Activated T-helper 17 cell treated with anti-CD3 and anti-CD28 coated beads, Interleukin-2, amount 50 U/mL, for 72 hours (primary cell): ENCODE data around the gene SUSD6. TPM values are rescaled to one million over a fixed set of nuclear protein-coding genes. Genes with fewer than 3 reads are reported as not detected.
"Not testable (repeated sequence)": the region's sequence is repeated elsewhere in the genome, so short reads cannot be mapped to it uniquely, and the experiment has no call there.

Experiments
- ATAC-seq: fragments of 150-1000 bp; cut with Tn5 transposase; replicated peaks from 2 replicates; pipeline ENCODE4 v1.10.0; 2021; ENCODE audit warnings: mild to moderate bottlenecking, moderate library complexity
- H3K27ac Mint-ChIP-seq: one replicate; pipeline ENCODE4 v1.8.0; 2022; ENCODE audit warnings: mixed read lengths
- H3K27me3 Mint-ChIP-seq: one replicate; pipeline ENCODE4 v1.8.0; 2022; ENCODE audit warnings: mixed read lengths
- H3K36me3 Mint-ChIP-seq: one replicate; pipeline ENCODE4 v1.8.0; 2022; ENCODE audit warnings: low read depth, mild to moderate bottlenecking, mixed read lengths
- H3K4me1 Mint-ChIP-seq: one replicate; pipeline ENCODE4 v1.8.0; 2022; ENCODE audit warnings: mixed read lengths
- H3K4me3 Mint-ChIP-seq: one replicate; pipeline ENCODE4 v1.8.0; 2022; ENCODE audit warnings: mild to moderate bottlenecking, mixed read lengths
- H3K9me3 Mint-ChIP-seq: one replicate; pipeline ENCODE4 v1.8.0; 2022; ENCODE audit warnings: mixed read lengths
- total RNA-seq, 2 donors: library from RNA; stranded (reverse); gene quantifications; one replicate each; pipeline ENCODE4 v1.2.3, GENCODE V29; 2022

SUSD6 gene
- total RNA-seq, 2 donors from 2014 or later = 76.9 to 96.4 TPM

DNA sequence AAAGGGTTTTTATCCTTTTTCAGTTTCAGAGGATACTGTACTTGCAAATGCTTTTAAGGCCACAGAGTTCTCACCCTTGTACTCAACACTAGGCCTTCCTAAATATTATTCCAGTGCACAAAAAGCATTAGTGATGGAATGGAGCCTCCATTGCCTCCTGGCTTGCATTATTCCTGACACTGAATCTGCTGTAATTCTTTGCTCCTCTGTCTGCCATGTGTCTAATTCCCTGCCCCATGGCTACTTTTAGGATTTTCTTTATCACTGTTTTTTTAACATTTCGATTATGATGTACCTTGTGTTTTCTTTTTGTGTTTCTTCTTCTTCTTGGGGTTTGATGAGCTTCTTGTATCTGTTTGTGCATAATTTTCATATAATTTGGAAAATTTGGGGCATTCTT lies 29.5 kb downstream of the SUSD6 start:
- H3K9me3 Mint-ChIP-seq = peaks cover 5% of the 10 kb centered on the region
- ATAC-seq = no peak
- H3K27ac Mint-ChIP-seq = peak overlapping the region; percentile 90
- peaks cover 55% of the 10 kb centered on the region for H3K36me3 Mint-ChIP-seq
- peaks cover 76% of the 10 kb centered on the region for H3K4me1 Mint-ChIP-seq
- peak overlapping the region; percentile 75 for H3K4me3 Mint-ChIP-seq
- H3K27me3 Mint-ChIP-seq = no peaks in the 10 kb centered on the region

DNA sequence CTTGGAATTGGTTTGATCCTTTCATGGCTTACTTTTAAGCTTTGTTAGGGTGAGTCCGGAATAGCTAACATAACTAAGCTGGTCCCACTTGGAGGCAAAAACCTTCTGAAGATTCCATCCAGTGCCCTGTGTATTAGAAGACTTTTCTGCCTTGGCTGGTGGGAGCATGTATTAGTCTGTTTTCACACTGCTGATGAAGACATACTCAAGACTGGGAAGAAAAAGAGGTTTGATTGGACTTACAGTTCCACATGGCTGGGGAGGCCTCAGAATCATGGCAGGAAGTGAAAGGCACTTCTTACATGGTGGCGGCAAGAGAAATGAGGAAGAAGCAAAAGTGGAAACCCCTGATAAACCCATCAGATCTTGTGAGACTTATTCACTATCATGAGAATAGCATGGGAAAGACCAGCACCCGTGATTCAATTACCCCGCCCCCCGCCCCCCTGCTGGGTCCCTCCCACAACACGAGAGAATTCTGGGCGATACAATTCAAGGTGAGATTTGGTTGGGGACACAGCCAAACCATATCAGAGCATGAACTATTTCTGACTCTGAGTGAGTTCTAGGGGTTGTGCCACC lies 30.9 kb downstream of the SUSD6 start:
- ATAC-seq, H3K27me3 Mint-ChIP-seq, H3K9me3 Mint-ChIP-seq: not testable (repeated sequence)
- Mint-ChIP-seq H3K4me3 (peak overlapping the region; percentile 75), H3K36me3 (peaks cover 67% of the 10 kb centered on the region), H3K27ac (peak overlapping the region; percentile 90), H3K4me1 (peaks cover 72% of the 10 kb centered on the region)

DNA sequence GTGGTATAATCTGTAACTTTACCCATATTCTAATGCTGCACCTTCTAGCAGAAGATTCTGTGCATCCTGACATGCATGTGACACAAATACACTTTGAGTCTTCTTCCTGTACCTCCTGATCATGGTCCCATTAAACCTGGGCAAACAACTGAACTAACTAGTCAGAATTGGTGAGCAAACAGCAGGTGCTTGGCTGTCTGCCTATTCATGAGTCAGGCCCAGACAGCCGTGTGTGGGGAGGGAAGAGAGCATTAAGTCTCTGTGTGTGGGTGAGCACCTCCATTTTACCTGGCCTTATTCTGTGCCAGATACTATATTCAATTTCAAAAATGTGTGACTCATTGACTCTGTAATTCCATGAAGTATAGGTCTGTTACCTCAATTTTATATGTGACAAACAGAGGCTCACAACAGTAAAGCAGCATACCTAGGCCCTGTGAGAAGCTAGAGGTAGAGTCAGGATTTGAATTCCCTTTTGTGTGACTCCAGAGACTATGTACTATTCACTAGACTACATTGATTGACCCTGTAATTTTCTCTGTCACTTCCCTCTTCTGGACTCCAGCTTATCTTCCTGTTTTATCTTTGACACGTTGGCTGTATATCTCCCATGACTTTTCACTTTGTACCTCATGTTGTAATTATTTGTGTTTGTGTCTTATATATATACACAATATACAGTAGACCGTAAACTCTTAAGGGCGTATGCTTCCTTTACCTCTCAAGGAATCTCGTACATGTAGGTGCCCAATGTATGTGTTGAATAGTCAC lies 32.2 kb downstream of the SUSD6 start:
- ATAC-seq = peak; percentile 97
- Mint-ChIP-seq H3K4me1 (peaks cover 64% of the 10 kb centered on the region), H3K36me3 (peaks cover 75% of the 10 kb centered on the region), H3K9me3 (peaks cover 5% of the 10 kb centered on the region), H3K4me3 (peak overlapping the region; percentile 75), H3K27ac (peak overlapping the region; percentile 90), H3K27me3 (no peaks in the 10 kb centered on the region)

DNA sequence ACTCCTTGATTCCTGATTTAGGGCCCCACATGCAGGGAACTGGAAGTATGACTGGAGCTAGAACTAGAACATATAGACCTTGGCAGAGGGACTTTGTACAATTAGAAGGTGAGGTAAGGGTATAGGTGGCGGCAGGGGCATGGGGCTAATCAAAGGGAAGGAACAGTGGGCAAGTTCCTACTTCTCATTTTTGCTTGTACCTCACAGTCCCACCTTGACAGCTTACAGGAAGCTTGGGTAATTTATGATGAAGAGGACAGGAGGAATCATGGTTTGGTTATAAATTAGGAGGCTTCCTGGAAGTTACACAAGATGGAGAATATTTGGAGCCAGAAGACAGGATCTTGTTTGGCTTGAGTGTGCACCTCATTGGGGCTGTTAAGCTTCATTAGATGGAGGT lies 33.4 kb downstream of the SUSD6 start:
- Mint-ChIP-seq H3K36me3 (peaks cover 83% of the 10 kb centered on the region), H3K4me1 (peaks cover 72% of the 10 kb centered on the region), H3K27ac (peak overlapping the region; percentile 90), H3K27me3 (no peaks in the 10 kb centered on the region), H3K4me3 (peak overlapping the region; percentile 75), H3K9me3 (peaks cover 5% of the 10 kb centered on the region)
- ATAC-seq = no peak

DNA sequence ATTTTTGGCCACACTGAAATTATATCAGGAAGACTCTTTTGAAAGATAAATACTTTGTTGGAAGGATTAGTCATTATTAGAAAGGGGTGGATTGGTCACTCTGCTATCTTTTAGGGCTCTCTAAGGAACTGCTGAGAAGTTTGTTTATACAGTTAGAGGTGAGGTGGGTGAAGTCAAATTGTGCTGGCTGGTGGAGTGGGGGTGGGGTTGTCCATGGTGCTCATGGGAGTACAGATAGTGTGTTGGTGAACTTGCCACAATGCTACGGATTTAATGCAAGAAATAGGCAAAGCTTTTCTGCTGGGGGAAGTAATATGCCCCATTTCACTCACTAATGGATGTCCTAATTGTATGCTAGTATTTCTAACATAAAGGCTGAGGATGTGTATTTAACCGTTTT lies 35.8 kb downstream of the SUSD6 start:
- Mint-ChIP-seq H3K4me3 (peak overlapping the region; percentile 20), H3K27me3 (no peaks in the 10 kb centered on the region), H3K9me3 (peaks cover 2% of the 10 kb centered on the region), H3K27ac (peak overlapping the region; percentile 65), H3K4me1 (peaks cover 82% of the 10 kb centered on the region), H3K36me3 (peaks cover 64% of the 10 kb centered on the region)
- no peak for ATAC-seq

DNA sequence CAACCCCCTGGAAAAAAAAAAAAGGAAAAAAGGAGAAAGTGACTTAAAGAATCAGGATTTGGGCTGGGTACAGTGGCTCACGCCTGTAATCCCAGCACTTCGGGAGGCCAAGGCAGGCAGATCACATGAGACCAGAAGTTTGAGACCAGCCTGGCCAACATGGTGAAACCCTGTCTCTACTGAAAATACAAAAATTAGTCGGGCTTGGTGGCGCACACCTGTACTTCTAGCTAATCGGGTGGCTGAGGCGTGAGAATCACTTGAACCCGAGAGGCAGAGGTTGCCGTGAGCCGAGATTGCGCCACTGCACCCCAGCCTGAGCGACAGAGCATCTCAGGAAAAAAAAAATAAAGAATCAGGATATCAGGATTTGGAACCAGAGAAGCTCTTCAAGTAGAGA lies 36.2 kb downstream of the SUSD6 start:
- H3K9me3 Mint-ChIP-seq, H3K27me3 Mint-ChIP-seq, ATAC-seq: not testable (repeated sequence)
- H3K27ac Mint-ChIP-seq = peak overlapping the region; percentile 65
- peak overlapping the region; percentile 20 for H3K4me3 Mint-ChIP-seq
- peaks cover 62% of the 10 kb centered on the region for H3K36me3 Mint-ChIP-seq
- peaks cover 79% of the 10 kb centered on the region for H3K4me1 Mint-ChIP-seq

DNA sequence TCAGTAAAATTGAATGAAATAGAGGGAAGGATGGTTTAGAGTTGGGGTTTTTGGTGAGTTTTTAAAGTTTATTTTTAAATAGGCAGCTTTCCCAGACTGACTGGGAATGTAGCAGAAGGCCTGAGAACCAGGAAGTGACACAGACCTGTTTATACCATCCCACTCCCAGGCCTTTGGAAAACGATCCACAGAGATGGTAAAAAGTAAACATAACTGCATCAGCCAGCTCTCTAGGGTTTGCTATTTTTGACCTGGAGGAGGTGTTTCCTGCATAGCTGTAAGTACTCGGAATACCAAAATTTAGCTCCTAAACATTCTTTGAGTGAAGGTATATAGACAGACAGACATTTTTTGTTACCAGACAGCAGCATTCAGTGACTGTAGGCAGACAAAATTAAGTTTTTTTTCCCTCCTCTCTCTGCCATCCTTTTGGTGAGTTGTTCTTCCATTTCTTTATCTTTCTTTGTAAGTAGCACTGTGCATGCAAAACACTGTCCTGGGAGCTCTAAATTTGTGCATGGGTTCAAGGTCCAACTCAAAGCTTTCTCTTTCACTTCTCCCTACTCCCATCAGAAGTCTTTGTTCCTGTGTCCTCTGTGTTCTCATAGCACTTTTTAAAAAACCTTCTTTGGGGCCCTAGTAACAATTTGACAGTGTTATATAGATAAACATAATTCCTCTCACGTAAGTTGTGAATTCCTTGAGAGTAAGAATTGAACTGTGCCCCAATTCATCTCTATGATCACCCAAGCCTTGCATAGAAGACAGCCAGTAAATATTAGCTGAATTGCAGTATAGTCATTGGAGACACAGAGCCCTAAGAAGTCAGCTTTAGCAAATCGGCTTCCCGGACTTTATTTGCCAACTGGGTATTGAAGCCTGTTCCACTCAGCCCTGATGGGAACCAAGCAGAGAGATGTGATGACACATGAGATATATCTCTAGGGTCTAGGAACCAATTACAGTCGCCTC lies 37.4 kb downstream of the SUSD6 start:
- Mint-ChIP-seq H3K36me3 (peaks cover 62% of the 10 kb centered on the region), H3K4me3 (peak overlapping the region; percentile 29), H3K27me3 (no peaks in the 10 kb centered on the region), H3K9me3 (no peaks in the 10 kb centered on the region), H3K27ac (peak overlapping the region; percentile 4), H3K4me1 (peaks cover 77% of the 10 kb centered on the region)
- no peak for ATAC-seq

DNA sequence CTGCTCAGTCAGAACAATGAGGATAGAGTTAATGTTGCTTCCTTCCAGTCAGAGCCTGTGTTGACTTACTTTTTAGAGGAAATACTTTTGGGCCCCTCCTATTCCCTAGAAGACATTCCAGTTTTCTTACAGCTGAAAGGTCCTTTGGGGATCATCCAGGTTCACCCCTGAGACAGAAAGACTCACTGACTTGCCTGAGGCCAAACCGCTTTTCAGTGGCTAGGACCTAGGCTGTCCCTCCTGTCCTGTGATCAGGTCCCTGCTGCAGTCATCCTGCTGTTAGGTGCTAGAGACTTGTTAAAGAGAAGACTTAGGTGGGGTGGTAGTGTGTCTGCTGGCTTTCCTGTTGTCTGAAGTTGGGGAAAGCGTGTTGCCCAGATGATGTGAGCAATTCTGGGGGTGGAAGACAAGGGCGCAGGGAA lies 39.6 kb downstream of the SUSD6 start:
- Mint-ChIP-seq H3K36me3 (peaks cover 63% of the 10 kb centered on the region), H3K27ac (peak overlapping the region; percentile 26), H3K4me1 (peaks cover 71% of the 10 kb centered on the region), H3K9me3 (no peaks in the 10 kb centered on the region), H3K4me3 (peak overlapping the region; percentile 29), H3K27me3 (no peaks in the 10 kb centered on the region)
- peak; percentile 18 for ATAC-seq

DNA sequence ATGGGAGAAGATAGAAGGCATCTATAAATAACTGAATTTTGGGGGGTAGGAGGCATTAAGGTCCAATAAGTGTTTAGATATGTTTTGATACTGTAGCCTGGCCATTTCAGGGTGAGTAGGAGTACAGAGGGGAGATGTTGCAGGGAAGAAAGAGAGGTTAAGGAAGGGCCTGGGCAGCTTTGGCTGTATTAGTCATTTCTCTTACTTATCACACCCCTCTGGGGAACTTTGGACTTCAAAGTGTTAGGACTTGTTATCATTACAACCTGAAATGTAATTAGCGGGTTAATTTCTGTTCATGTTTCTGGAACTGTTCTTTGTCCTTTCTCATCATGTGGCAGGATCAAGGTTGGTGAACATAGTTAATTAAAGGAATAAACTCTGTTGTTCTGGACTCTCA lies 40.3 kb downstream of the SUSD6 start:
- peaks cover 69% of the 10 kb centered on the region for H3K4me1 Mint-ChIP-seq
- no peaks in the 10 kb centered on the region for H3K9me3 Mint-ChIP-seq
- H3K27me3 Mint-ChIP-seq = no peaks in the 10 kb centered on the region
- H3K4me3 Mint-ChIP-seq = peak overlapping the region; percentile 29
- H3K36me3 Mint-ChIP-seq = peaks cover 64% of the 10 kb centered on the region
- H3K27ac Mint-ChIP-seq = peak overlapping the region; percentile 26
- peak; percentile 68 for ATAC-seq

DNA sequence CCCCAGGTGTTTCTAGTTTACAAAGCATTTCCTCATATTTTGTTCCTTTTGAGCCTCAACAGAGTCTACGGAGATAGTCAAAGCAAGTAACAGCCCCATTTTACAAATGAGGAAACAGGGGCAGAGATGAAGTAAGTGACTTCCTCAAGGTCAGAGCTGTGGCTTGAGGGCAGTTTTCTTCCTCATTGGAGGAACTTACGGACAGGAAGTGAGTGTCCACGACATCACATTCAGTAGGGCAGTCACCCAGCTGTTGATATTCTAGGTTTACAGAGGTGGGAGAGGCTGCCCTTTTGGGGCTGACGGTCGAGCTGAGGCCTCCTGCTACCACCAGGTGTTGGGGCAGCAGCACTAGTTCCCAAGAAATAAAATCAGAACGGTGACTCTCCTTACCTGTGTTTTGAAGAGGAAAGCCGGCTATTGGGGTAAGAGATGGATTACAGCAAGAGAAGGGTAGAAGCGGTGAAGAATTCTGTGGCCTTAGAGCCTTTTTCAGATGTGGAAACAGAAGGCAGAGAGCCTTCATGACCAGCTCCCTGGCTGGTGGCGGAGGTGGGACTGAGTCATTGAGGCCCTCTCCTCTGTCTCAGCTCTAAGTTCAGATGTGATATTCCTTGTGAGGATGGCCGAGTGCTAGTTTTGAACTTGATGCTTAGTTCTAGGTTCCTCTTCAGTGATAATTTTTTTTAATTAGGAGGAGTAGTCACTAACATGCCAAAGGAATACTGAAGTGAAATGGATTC lies 41.7 kb downstream of the SUSD6 start:
- ATAC-seq = peak; percentile 69
- H3K36me3 Mint-ChIP-seq = peaks cover 61% of the 10 kb centered on the region
- H3K4me1 Mint-ChIP-seq = peaks cover 68% of the 10 kb centered on the region
- peak overlapping the region; percentile 68 for H3K4me3 Mint-ChIP-seq
- H3K27me3 Mint-ChIP-seq = no peaks in the 10 kb centered on the region
- peak overlapping the region; percentile 26 for H3K27ac Mint-ChIP-seq
- H3K9me3 Mint-ChIP-seq = no peaks in the 10 kb centered on the region

DNA sequence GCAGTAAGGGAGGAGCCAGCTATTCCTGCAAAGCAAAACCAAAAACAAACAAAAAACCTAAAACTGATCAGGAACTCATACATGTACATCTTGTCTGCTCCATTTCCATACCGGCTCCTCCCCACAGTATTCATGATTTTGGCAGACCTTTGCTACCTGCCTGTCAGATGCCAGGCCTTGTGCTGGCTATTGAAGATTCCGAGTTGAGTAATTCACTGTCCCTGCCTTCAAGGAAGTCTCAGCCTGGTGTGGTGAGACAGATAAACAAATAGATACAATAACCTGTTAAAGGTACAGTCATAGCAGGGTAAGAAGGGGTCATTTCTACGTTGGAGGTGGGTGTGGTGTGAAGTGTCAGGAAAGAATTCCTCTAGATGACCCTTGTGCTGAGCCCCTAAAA lies 42.7 kb downstream of the SUSD6 start:
- H3K36me3 Mint-ChIP-seq = peaks cover 62% of the 10 kb centered on the region
- peak overlapping the region; percentile 26 for H3K27ac Mint-ChIP-seq
- peak overlapping the region; percentile 68 for H3K4me3 Mint-ChIP-seq
- H3K27me3 Mint-ChIP-seq = no peaks in the 10 kb centered on the region
- no peaks in the 10 kb centered on the region for H3K9me3 Mint-ChIP-seq
- peaks cover 71% of the 10 kb centered on the region for H3K4me1 Mint-ChIP-seq
- no peak for ATAC-seq

DNA sequence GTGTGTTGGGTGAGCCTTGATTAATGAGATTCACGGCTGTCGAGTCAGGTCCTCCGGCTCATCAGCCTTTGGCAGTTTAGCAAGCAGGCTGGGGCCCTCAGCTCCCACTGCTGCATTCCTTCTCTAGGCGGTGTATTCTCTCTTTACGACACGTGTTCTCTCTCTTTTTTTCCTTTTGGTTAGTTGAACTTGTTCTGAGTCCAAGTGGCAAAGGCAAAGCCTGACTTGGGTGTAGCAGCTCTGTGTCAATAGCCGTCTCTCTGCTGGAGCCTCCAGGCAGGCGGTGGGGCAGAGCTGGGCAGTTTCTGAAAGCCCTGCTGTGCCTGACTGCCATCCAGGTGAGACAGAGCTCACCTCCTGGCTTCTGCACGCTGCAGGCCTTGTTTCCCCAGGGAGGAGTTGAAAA lies 46.6 kb downstream of the SUSD6 start:
- Mint-ChIP-seq H3K27ac (peak overlapping the region; percentile 94), H3K4me3 (peak overlapping the region; percentile 77), H3K4me1 (peaks cover 73% of the 10 kb centered on the region), H3K27me3 (no peaks in the 10 kb centered on the region), H3K9me3 (no peaks in the 10 kb centered on the region), H3K36me3 (peaks cover 92% of the 10 kb centered on the region)
- ATAC-seq = no peak

DNA sequence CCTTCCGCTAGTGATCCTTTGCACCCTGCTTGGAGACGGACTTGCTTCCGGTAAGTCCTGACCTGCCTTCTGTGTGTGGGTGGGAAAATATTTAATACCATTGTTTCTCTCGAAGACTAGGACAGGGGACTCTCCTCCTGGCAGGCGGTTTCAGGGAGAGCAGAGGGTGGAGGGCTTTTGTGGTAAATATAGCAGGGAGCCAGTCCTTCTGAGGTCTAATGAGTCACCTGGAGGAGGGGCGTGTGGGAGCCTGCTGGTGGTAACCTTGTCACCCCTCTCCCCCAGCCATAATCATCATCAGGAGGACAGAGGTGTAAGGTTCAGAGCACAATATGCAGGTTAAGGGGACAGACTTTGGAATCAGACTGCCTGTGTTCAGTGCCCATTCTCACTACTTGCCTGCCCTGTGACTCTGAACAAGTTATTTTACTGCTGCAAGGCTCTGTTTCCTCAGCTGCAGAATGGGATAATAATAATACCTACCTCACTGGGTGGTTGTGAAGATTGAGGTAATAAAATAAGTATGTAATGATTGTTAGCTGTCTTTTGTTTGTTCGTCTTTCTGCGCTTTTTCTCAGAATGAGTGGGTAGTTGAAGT lies 47.4 kb downstream of the SUSD6 start:
- H3K4me3 Mint-ChIP-seq = peak overlapping the region; percentile 77
- H3K27me3 Mint-ChIP-seq = no peaks in the 10 kb centered on the region
- peak overlapping the region; percentile 94 for H3K27ac Mint-ChIP-seq

More for the DNA sequence above, 47.4 kb downstream of the SUSD6 start:
- ATAC-seq = peak; percentile 70
- H3K36me3 Mint-ChIP-seq = peaks cover 92% of the 10 kb centered on the region
- no peaks in the 10 kb centered on the region for H3K9me3 Mint-ChIP-seq
- peaks cover 67% of the 10 kb centered on the region for H3K4me1 Mint-ChIP-seq
